ENCODE results near the gene LARGE2.

DNA sequence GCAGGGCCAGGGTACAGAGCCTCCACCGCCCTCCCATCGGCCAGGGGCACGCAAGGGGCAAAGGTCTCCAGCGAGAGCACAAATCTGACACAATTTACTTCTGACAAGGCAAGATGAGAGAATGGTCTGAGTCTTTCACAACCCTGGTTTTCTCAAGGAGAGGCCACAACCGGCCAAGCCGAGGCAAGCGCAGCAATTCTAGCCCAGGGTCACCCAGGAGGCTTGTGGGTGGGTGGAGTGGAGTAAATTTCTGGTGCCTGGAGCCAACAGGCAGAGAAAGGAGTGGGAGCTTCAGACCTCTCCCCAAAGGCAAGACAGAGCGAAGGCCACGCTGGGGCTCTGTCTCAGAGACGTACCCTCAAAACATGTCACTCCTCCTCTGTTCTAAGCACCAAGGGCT is 9.3 kb downstream of the LARGE2 start:
- TF ChIP-seq, protein P1, sequence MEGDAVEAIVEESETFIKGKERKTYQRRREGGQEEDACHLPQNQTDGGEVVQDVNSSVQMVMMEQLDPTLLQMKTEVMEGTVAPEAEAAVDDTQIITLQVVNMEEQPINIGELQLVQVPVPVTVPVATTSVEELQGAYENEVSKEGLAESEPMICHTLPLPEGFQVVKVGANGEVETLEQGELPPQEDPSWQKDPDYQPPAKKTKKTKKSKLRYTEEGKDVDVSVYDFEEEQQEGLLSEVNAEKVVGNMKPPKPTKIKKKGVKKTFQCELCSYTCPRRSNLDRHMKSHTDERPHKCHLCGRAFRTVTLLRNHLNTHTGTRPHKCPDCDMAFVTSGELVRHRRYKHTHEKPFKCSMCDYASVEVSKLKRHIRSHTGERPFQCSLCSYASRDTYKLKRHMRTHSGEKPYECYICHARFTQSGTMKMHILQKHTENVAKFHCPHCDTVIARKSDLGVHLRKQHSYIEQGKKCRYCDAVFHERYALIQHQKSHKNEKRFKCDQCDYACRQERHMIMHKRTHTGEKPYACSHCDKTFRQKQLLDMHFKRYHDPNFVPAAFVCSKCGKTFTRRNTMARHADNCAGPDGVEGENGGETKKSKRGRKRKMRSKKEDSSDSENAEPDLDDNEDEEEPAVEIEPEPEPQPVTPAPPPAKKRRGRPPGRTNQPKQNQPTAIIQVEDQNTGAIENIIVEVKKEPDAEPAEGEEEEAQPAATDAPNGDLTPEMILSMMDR (IDR thresholded peaks at IDR 0.05 in 2 of 3, conservative IDR thresholded peaks at IDR 0.05 in 1 of 3; ENCODE audit: borderline replicate concordance in 1 of 3, insufficient read depth in 1 of 3, low read depth in 2 of 3, low read length in 2 of 3), result no peak
- TF ChIP-seq ZNF274 (IDR thresholded peaks at IDR 0.05; ENCODE audit: low read depth, low read length) (no peak), POLR2A (IDR thresholded peaks at IDR 0.05; ENCODE audit: borderline replicate concordance, extremely low read depth, insufficient read depth, insufficient read length) (no peak), EZH2 (IDR thresholded peaks at IDR 0.05) (no peak), POLR2AphosphoS5 (IDR thresholded peaks at IDR 0.05; ENCODE audit: low read depth, low read length) (no peak), RAD21 (IDR thresholded peaks at IDR 0.05; ENCODE audit: low read depth) (no peak), YY1 (IDR thresholded peaks at IDR 0.05; ENCODE audit: extremely low read depth, insufficient replicate concordance, low read depth, low read length) (no peak), EZH2phosphoT487 (IDR thresholded peaks at IDR 0.05; ENCODE audit: borderline replicate concordance) (no peak), SRF (IDR thresholded peaks at IDR 0.05; ENCODE audit: low read depth) (no peak), CEBPB (IDR thresholded peaks at IDR 0.05; ENCODE audit: low read depth) (no peak), EGR1 (IDR thresholded peaks at IDR 0.05; ENCODE audit: low read depth) (no peak)
- TF ChIP-seq, protein P2, sequence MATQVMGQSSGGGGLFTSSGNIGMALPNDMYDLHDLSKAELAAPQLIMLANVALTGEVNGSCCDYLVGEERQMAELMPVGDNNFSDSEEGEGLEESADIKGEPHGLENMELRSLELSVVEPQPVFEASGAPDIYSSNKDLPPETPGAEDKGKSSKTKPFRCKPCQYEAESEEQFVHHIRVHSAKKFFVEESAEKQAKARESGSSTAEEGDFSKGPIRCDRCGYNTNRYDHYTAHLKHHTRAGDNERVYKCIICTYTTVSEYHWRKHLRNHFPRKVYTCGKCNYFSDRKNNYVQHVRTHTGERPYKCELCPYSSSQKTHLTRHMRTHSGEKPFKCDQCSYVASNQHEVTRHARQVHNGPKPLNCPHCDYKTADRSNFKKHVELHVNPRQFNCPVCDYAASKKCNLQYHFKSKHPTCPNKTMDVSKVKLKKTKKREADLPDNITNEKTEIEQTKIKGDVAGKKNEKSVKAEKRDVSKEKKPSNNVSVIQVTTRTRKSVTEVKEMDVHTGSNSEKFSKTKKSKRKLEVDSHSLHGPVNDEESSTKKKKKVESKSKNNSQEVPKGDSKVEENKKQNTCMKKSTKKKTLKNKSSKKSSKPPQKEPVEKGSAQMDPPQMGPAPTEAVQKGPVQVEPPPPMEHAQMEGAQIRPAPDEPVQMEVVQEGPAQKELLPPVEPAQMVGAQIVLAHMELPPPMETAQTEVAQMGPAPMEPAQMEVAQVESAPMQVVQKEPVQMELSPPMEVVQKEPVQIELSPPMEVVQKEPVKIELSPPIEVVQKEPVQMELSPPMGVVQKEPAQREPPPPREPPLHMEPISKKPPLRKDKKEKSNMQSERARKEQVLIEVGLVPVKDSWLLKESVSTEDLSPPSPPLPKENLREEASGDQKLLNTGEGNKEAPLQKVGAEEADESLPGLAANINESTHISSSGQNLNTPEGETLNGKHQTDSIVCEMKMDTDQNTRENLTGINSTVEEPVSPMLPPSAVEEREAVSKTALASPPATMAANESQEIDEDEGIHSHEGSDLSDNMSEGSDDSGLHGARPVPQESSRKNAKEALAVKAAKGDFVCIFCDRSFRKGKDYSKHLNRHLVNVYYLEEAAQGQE (IDR thresholded peaks at IDR 0.05; ENCODE audit: low read depth), result no peak
- TF ChIP-seq, protein P3, sequence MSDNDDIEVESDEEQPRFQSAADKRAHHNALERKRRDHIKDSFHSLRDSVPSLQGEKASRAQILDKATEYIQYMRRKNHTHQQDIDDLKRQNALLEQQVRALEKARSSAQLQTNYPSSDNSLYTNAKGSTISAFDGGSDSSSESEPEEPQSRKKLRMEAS (IDR thresholded peaks at IDR 0.05), result no peak

Measured in HCT116 (cell line).